NCI-H1694 treated with DMSO at 0.1 percent for 48 hours (cell line): ENCODE results near the gene STON2.
"Not testable (repeated sequence)": the region's sequence is repeated elsewhere in the genome, so short reads cannot be mapped to it uniquely, and the experiment has no call there.

ENCODE experiments used
- DNase-seq: peaks from one replicate; lab custom pipeline; 2025; lab: John Stamatoyannopoulos, UW

Gene STON2

DNA sequence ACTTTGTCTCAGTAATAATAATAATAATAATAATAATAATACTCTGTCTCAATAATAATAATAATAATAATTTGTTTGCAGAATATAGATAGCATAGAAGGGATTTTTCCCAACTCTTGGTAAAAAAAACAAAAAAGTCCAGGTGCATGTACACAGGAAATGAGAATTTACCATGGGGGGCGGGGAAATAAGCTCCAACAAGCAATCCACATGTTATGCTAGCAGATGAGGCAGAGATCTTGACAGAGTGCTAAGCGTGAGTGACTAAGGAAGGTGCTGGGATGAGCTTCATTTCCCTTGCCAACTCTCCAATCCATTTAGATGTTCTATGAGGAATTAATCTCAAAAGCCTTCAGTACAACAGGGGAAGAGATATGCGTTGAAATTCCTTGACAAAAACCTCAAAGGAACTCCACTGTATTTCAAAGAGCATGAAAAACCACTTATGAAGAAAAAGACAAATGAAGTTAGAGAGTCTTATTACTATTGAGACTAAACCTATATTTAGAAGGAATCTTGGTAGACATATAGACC, 134.4 kb downstream of the STON2 start:
- DNase-seq: no peak

- no peak for DNase-seq
Measured at GRCh38 chr14:81264671-81265070, 135.5 kb downstream of the STON2 start.

DNA sequence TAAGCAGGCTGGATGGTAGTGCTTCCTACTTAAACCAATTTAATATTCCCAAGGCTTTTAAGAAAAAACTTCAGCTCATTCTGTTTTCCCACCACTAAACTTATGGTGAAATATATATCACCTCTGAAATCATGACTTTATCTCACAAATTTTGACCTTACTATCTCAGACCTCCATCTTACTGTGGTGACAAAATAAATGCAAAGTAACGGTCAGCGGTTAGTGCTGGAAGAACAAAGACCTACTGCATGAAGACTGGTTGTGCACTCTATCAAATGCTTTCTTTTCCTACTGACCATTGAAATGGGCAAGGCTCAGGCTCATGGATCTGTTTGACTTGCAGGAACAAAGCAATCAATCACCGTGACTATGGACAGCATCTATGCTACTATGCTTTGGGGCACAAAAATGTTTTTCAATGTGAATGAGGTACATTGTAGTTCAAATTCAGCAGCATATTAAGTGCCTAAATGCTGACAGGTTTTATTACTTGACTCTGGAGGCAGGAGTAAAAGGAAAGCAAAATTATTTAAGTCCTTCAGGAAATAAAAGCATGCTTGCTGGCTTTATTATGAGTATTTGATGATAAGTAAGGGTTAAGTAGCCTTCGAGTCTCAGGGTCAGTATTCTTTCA, 136.2 kb downstream of the STON2 start:
- no peak for DNase-seq

GRCh38 chr14:81261176-81261575, 138.9 kb downstream of the STON2 start:
- no peak for DNase-seq

DNA sequence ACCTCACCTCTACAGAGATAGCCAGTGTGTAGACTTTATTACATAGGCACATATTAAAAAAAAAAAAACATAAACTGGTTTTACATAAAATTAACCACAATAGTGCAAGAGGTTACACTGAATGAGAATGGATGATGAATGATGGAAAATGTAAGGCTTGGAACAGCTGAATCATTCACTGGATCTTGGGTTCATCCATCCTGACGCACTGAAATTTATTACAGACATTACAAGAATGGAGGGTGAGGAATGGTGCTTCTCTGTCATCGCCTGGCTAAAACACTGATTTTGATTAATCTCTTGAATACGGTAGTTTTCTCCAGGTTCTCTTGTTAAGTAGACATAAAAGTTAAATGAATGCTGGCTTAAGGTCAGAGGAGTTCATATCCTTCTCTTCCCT, 139.4 kb downstream of the STON2 start:
- no peak for DNase-seq

DNA sequence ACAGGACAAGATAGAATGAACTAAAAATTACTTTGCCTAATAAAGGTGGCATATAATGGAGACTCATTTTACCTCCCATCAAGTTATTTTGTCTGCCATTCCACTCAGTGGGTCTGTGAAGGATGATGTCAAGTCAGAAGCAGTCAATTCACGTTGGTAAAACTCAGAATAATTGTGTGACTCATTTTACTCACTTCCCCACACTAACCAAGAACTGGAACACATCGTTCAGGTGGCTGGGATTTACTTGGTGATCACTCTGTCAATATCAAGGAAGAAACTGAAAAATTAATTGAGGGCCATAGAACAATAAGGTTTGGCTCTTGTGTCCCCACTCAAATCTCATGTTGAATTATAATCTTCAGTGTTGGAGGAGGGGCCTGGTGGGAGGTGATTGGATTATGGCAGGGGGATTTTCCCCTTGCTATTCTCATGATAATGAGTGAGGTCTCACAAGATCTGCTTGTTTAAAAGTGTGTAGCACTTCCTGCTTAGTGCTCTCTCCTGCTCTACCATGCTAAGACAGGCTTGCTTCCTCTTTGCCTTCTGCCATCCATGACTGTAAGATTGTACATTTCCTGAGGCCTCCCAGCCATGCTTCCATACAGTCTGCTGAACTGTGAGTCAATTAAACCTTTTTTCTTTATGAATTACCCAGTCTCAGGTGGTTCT, 143.7 kb downstream of the STON2 start:
- DNase-seq: no peak

DNA sequence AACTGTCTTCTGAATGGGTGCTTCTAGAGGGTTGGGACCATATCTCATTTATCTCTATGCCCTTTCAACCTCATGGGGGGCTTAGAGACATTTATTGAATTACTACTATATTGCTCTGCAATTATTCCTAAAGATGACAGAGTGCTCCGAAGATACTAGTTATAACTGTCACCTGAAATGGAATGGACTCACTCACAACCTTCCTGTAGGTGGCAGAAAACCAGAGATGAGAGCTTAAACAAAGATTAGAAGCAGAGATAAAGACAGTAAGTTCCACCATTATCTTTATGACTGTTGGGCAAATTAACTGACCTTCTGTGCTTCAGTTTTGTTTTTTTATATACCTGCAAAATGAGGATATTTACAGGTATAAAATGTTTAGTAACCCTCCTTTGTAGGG, 147.8 kb downstream of the STON2 start:
- DNase-seq: no peak

- no peak for DNase-seq
Measured at GRCh38 chr14:81247271-81247766, 152.8 kb downstream of the STON2 start.

- no peak for DNase-seq
Measured at GRCh38 chr14:81246461-81247270, 153.5 kb downstream of the STON2 start.

GRCh38 chr14:81245771-81246170, 154.4 kb downstream of the STON2 start:
- no peak for DNase-seq

GRCh38 chr14:81244431-81244830, 155.7 kb downstream of the STON2 start:
- not testable (repeated sequence) for DNase-seq

GRCh38 chr14:81243499-81243898, 156.6 kb downstream of the STON2 start:
- DNase-seq: no peak

- not testable (repeated sequence) for DNase-seq
Measured at GRCh38 chr14:81236849-81237248, 163.3 kb downstream of the STON2 start.

GRCh38 chr14:81236138-81236537, 164.0 kb downstream of the STON2 start:
- DNase-seq: no peak

DNA sequence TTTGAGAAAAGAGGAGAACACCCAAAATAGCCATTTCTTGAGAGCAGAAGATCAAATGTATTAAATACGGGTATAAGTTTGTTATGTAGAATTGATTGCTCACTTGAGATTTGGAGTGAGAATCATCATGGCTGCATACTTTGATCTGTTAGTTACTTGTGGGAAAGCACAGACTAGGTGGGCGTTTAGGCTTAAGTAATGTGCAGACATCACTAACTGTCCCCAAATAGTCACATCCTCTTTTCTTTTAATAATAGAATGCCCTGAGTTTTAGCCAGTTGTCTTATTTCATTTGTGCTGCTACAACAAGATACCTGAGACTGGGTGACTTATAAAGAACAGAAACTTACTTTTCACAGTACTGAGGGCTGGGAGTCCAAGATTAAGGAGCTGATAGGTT, 165.0 kb downstream of the STON2 start:
- DNase-seq: no peak

- peak; percentile 26 for DNase-seq
Measured at GRCh38 chr14:81234278-81234677, 165.8 kb downstream of the STON2 start.

DNA sequence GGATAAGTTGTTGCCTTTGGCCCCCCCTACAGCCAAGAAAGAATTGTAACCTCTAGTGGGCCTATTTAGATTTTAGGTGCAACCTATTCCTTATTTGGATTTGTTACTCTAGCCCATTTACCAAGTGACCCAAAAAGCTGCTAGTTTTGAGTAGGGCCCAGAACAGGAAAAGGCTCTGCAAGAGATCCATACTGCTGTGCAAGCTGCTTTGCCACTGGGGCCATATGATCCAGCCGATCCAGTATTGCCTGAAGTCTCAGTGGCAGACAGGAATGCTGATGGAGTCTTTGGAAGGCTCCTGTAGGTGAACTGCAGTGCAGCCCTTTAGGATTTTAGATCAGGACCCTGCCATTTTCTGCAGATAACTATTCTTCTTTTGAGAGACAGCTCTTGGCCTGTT, 166.5 kb downstream of the STON2 start:
- no peak for DNase-seq

- DNase-seq: no peak
Measured at GRCh38 chr14:81231540-81231939, 168.6 kb downstream of the STON2 start.

DNA sequence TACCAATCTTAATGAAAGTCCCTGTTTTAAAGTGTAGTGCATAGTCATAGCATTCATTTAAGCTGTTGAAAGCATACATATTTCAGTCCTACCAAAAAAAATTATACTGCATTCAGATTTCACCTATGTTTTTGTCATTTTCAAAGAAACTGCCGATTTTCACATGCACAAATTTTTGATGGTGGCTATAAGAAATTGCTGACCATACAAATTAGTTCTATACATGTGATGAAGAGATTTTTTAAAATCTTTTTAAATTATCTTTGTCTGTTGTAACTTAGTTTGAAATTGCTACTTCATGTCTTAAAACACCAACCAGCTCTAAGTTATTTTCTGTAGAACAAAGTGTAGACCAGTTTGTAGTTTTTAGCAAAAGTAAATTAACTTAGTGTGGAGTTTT, 175.9 kb downstream of the STON2 start:
- no peak for DNase-seq

DNA sequence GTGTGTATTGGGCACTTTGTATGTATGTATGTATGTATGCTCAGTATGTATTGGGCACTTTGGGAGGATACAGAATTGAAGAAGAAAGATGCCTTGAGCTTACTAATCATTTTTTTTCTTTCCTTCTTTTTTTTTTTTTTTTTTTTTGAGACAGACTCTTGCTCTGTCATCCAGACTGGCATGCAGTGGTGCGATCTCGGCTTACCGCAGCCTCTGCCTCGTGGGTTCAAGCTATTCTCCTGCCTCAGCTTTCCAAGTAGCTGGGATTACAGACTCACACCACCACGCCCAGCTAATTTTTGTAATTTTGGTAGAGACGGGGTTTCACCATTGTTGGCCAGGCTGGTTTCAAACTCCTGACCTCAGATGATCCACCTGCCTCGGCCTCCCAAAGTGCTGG, 176.3 kb downstream of the STON2 start:
- not testable (repeated sequence) for DNase-seq

DNA sequence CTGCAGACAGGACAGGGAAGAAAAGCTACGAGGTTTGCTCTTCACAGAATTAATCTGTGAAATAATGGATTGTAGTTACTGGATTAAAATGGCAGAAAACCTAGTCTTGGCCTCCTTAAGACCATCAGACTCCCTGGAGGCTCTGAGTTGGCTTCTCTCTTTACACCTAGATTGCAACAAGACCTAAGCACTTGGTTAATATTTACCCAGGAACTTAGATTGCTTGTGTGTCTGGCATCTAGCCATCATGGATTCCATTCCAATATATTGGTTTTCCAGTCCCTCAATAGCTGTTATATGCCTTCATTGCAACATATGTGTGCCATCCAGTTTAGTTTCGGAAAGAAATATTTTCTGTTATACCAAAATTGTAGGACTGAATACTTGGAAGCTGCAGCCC, 177.4 kb downstream of the STON2 start:
- no peak for DNase-seq

- no peak for DNase-seq
Measured at GRCh38 chr14:81222126-81222525, 178.0 kb downstream of the STON2 start.
